Measurements from ENCODE around the gene MAPK8.

The MAPK8 gene

DNA sequence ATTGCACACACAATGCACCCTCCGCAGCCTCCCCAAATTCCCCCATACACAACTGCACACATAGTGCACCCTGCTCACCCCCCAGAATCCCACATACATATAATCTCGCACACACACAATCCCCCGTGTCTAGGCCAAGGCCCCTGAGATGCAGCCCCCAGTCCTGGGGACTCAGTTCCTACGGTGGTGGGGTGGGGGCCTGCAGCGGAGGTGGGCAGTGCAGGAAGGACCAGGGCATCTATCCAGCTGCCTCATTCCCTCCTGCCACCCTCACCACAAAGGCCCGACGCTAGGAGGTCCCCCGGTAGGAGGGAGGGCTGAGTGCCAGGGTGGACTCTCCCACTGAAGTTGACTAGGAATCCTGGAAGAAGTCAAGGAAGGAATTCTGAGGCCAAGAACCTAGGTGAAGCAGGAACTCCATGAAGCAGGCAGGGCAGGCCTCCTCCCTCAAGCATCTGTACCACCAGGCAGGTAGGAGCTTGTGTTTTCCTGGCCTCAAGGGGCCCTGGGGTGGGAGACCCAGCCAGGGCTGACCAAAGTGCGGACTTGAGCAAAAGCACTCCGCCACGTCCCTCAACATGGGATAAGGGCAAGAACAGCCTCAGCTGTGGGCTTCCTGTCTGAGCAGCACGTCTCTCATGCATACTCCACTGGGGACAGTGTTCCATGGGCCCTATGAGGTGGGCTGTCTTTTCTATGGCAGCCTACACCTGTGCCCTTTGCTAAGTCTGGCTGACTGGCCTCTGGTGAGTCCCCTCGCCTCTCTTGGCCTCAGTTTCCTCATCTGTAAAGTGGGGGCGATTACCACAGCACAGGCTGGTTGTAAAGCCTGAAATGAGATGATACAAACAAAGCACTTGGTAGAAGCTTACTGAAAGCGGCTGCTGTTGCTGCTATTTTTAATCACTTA, 145.7 kb downstream of the MAPK8 start:
- DNase-seq = no peak

DNA sequence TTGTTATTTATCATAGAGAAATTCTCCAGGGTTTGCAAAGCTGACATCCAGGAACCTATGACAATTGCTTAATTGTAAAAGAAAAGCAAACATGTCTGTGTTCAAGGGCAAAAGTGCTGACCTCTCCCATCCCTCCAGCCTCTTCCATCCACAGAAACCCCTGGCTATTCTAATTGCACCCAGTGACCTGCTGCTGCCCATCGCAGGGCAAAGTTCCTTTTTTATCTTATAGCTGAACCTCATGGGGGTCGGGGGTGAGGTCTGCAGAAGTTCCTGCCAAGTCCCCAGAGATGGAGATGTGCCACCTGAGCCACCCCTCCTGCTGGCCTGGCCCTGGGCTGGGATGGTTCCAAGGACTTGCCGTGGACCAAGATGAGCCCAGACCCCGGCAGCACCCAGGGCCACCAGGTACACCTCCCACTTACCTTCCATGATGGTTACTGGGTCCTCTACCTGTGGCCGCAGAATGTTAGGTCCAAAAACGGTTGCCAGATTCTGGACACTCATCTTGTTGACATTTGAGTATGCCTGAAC, 146.5 kb downstream of the MAPK8 start:
- no peak for DNase-seq

DNA sequence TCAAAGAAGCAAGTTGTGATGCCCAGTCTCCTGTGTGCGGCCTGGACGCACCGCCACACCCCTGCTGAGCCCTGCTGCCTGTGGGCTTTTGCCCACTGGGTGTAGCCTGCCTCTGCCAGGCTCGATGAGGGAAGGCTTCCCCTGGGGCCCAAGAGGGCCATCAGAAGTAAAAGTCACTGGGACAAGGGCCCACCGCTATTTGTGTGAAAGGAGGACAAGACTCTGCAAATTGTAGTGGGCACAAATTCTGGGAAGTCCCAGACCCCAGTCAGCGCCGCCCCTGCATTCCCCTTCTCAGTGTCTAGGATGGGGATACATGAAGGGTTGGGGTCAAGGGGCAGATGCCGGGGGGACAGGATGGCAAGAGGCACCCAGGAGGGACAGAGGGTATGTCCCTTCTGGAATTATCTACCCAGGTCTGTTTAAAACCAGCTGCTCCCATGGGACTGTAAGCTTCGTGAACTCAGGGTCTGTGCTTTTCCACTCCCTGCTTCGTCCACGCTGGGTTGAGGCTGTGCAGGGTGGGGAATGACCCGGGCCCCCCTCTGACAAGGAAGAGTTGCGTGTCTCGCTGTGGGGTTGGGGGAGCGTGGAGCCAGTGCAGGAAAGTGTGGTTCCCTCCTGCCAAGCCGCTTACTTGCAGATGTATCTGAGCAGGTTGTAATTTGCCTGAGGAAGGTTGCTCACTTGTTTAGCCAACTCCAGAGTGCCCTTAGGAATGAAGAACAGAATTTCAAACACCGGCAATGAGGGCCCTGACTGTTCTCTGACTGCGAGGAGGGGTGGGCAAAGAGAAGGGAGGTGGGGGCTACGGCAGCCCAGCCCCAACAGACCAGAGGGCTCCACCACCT, 147.2 kb downstream of the MAPK8 start:
- no peak for DNase-seq

DNA sequence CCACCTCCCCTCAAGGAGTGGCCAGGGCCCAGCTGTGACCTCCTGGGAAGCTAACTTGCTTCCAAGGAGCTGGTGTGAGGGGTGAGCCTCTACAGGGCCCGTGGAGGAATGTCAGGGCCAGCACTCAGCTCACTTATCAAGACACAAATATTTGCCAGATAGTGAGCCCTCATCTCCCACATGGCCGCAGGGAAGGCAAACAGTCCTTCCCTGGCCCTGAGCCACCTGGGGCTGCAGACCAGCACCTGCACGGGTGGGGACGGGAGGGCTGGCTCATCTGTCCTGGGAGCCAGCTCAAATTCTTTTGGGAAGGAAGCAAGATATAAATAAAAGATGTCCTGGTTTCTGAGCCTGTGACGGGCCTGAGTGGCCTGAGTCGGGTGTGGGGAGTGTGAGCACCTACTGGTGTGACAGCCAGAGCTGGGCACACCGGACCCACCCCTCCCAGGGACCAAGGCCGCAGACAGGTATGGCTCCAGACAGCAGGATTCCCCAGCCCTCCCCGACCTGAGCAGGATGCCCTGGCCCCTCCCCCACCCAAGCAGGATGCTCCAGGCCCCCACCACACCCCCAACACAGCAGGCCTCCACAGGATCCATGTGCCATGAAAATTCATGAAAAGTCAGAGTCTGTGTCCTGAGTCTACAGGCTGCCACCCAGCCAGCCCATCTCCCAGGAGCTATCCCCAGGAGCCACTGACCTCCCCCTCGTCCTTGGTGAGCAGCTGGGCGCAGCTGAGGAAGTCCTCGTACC, 148.0 kb downstream of the MAPK8 start:
- no peak for DNase-seq

DNA sequence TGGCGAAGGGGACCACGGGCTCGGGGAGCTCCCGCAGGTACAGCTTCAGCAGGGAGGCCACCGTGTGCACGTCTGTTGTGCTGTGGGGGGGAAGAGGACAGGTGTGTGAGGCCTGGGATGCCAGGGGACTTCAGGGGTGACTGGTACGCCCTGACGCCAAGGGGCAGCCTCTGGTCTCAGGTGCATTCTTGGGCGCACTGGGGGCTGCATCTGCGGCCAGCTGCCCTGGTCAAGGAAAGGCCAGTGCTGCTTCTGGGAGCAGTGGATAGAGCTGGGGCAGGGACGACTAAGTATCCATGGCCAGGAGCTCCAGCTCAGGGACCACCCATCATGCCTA, 148.5 kb downstream of the MAPK8 start:
- no peak for DNase-seq

DNA sequence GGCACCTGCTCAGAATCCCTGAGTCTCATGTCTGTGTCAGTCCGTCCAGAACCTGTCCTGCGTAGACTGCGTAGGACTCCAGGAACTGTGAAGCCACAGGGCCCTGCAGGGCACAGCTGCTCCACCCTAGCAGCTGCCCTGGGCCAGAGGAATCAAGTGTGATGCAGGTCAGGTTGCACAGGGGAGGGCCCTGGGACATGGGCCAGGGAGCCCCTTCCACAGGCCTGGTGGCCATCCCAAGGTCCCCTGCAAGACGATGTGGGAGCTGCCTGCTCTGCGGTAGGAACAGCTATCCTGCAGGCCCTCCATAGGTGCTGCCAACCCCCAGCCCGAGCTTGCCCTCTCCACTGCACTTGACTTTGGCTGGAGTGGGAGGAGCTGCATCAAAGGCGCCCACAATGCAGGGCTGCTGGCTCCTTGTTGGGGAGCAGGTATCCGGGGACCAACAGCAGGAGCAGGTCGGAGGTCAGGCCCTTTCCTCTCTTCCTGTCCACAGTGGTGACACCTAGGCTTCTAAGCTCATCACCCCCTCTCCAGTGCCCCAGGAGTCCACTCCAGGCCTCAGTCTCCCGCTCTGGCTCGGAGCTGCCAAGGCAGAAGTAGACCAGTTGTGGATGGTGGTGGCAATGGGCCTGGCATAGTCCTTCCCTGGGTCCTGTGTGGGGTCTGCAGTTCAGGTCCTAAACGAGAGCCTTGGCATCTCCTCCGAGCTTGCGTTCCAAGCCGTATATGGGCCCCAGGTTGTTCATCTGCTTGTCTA, 149.1 kb downstream of the MAPK8 start:
- DNase-seq = no peak

DNA sequence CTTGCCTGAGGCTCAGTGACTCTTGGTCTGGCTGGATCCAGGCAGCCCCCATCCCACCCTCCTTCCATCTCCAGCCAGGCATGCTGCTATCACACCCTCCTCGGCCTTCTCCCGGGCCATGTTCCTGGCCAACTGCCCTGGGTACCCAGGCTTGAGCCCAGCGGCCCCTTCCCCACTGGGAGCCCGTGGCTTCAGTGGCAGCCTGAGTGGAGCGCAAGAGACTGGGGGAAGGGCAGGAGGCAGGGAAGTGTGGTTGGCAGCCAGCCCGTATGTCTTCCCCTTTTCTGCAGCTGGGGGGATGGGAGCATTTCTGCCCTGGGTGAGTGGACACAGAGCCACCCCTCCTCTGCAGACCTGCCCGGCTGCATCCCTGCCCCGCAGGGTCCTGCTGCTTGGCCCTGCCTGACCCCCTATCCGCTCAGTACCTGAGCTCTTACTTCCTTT, 149.9 kb downstream of the MAPK8 start:
- DNase-seq = no peak

DNA sequence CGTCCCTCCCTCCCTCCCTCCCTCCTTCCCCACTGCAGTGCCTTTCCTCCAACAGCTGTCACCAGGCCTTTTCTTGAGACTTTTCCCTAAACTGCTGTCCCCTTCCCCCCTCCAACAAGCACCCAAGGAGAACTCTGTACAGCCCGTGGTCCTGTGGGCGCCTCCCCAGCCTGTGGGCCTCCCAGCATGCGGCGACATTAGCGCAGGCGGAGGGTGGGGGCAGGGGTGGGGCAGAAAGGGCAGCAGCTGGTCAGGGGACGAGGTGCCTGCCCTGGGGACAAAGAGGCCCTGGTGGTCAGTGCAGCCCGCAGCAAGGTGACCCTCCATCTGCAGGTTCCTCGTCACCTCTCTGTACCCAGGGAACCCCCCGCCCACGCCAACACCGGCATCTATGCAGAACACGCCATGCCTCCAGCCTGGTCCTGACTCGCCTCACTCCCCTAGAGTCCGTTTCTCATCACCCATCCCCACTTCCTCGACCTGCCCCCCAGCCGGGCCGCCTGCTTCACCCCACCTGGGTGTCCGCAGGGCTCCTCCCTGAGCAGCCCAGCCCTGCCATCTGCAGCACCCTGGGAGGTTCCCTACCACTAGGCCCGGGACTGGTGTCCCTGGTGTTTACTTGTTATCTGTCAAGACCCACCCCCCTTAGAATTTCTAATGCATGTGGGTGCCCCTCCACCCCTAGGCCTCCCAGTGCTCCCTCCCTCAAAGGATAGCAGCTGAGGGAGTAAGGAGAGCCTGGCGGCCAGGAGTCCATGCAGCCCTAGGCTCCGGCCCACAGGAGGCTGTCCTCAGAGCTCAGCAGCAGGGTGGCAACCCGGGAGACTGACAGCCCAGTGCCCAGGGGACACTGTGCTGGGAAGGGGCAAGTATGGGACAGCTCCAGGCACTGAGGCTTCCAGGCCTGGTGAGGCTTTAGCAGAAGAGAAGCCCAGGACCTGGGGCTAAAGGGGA, 150.6 kb downstream of the MAPK8 start:
- no peak for DNase-seq

DNA sequence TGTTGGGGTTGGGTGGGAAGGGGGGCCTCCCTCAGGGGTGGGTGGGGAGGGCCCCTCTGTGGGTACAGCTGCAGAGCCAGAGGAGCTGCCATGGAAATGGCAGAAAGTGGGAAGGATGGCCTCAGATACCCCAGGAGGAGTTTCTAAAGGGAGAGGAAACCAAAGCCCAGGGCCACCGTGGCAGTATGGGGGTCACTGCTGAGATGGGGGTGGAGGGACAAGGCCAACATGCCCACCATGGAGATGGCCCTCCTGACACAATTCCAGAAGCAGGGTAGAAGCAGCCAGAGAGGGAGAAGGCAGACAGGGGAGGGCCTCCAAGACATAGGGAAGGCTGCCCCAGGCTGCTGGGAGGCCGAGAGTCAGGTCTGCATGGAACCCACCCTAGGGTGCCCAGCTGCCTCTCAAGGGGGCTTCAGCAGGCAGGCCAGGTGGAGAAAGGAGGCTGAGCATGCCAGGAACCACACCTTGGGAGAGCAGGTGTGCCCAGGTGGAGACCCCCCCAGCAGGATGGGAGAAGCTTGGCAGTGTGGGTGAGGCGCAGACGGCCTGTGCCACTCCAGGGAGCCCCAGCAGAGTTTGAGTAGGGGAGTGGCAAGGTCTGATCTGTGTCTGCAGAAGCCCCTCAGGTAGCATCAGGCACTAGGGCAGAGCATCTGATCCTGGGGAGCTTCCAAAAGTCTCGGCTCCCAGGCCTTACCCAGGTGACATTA, 151.6 kb downstream of the MAPK8 start:
- no peak for DNase-seq

DNA sequence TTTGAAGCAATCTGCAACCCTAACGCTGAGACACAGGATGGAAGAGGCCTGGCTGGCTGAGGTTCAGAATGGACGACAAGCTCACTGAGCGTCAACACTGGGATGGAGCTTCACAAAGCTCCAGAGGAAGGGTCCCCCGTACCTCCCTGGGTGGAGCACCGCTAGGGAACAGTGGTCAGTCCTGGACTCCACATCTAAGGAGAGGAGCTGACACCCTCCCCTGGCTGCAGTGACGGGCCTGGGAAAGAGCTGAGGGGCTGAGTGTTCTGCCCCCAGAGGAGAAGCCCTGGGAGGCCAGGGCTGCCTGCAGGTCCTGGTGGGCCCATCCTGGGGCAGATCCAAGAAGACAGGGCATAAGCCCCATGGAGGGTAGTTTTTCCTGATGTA, 152.2 kb downstream of the MAPK8 start:
- no peak for DNase-seq

DNA sequence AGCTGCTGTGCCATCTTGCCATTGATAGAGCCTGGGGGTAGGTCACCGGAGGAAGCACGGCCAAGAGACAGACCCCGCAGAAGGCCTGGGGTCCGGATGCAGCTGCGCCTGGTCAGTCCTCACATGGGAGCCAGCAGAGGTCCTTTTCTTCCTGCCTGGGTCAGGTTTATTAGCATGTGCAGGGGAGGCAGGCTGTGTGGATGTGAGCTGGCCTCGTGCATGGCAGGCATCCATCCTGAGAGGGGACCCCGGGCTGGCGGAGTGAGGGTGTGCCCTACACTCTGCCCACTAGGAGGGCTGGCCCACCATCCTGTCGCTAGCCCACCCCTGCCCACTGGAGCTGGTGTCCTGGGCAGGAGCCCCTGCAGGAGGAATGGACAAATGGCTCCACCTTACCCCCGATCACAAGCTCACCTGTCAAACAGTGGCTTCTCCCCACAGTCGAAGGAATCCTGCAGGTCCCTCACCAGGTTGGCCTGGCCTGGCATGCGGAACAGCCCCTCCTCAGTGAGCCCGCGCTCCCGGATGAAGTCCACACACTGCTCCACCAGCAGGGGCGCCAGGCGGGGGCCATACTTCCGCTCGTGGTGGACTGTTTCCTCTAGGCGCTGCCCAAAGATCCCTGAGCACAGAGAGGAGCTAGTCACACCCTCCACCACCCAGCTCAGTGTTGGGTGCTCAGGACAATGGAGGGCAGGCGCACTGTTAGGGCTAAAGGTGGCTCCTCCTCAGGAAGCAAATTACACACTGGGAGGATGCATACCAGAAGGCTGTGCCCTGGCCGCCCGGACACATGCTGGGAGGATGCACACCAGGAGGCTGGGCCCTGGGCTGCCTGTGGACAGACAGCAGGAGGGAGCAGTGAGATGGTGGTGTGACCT, 153.0 kb downstream of the MAPK8 start:
- DNase-seq = no peak

DNA sequence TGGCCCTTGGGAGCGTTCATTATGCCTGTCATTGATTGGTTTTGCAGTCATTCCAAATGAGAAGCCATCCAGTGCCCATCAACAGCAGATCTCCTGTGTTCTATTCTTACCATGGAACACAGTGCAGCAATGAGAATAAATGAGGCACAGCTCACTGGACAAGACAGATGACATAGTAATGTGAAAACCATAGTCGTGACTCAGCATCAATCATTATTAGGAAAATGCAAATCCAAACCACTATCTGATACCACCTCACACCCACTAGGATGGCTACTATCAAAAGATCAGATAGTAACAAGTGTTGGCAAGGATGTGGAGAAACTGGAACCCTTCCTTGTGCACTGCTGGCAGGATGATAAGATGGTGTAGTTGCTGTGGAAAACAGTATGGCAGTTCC, 153.7 kb downstream of the MAPK8 start:
- no peak for DNase-seq

DNA sequence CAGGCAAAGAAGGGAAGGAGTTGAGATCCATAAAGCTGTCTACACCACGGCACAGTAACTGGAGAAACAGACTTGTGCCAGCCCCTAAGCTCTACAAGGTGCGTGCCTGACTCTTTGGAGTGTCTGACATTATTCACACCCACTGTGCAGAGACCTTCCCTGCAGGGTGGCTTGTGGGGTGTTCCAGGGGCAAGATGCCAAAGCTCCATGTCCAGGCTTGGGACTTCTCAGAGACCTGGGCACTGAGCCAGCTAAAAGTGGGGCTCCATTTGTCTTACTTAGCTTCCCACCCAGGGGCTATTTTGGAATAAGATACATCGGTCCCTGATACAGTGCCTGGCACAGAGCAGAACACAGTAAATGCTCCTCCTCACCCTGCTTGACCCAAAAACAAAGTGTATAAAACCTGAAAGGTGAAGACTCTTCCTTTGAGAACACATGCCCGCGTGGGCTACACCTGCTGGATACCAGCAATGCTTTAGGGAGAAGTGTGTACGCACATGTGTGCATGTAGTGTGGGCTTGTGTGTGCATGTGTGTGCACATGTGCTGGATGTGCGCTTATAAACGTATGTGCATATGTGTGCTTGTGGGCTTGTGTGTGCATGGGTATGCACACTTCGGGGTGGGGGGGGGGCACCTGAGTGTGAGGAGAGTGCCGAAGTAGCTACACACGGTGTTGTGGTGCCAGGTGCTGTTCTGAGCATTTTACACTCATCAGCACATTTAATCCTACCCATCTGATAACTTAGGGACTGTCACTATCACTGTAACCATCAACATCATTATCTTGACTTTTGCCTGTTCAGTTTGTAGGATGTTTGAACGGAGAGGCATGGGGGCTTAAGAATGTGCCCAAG, 155.4 kb downstream of the MAPK8 start:
- no peak for DNase-seq

DNA sequence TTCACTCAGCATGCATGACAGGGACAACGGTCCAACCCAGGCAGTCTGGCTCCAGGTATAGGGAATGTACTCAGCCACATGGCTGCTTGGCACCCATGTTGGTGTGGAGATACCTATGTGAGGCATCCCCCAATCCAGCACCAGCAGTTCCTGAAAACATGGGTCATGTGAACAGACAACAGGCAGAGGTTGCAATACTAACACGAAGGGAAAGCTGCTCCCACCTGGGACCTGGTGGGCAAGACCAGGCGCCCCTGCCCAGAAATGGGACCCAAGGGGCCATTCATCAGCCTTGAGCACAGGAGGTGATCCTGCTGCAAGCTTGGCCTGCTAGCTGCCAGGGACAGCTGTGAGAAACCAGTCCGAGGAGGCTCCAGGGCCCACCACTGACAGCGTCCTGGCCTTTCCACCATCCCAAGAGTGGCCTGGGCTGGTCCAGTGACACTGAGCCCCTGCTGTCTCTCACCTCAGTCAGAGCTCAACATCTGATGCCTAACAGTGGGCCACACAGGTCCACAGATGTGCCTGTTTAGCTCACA, 156.1 kb downstream of the MAPK8 start:
- DNase-seq = no peak

DNA sequence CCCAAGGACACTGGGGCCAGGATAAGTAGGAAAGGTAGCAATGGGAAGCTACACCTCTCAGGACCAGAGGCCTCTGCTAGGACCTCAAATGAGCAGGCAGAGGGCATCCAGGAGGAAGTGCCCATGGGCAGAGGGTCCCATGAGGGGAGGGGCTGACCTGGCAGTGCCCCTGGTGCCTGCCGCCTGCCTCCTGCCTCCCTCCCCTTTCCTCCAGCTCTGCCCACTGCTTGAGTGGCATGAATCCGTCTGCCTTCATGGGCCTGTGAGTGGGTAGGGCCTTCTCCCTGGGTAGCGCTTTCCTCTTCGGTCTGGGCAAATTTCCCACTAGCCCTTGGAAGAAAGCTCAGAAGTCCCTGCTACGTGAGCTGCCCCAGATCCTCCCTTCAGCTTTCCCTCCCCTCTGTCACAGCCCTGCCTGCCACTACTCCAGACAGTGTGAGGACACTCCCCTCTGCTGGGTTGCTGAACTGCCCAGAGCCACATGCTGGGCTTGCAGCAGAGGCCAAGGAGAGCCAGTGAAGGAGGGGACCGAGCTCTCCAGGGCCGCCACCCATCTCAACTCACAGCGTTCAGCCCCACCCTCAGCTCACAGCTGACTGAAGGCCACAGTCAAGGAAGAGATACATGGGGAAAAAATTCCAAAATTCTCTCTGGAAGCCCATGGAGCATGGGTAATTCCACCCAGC, 157.0 kb downstream of the MAPK8 start:
- no peak for DNase-seq

DNA sequence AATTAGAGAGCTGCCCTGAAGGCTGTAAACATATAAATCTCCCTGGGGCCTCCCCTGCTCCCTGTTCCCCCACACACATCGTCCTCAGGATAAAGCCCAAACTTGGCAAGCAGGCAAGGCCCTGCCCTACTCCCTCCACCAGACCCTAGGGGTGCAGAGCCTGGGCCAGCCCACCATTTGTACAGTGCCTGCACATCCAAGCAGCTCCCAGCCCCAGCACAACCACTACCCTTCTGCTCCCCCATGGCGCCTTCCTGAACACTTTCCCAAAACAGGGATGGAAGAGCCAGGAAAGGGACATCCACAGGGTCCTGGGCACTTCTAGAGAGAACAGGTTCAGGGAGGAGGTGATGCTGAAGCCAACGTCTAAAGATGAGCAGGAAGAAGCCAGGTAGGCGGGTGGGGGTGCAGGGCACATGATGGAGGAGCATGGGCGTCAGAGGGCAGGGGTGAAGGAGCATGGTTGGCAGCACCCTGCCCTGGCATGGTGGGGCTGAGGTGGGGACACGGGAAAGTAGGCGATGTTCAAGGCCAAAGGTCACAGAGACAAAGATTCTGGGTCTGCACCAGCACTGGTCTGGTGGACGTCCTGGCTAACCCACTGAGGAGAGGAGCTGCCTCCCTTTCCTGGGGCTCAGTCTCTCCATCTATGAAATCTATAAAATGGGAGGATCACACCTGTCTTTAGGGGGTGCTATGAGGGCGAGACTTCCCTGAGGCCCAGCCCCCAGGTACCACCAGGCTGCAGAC, 157.8 kb downstream of the MAPK8 start:
- no peak for DNase-seq

Measured in NCI-H1048 (cell line).